Measurements from ENCODE around the gene EHBP1L1. TPM values are rescaled to one million over a fixed set of nuclear protein-coding genes. Genes with fewer than 3 reads are reported as not detected.
A peak's percentile ranks its signal among the peaks of the same experiment; 100 is the strongest.

EHBP1L1 gene
- total RNA-seq, 1 experiment from 2014 or later = 105 TPM

GRCh38 chr11:65593518-65594414 lies 17.9 kb downstream of the EHBP1L1 start:
- H3K4me2 ChIP-seq (ENCODE audit: low read length) = no peak overlapping the region
- POLR2A ChIA-PET = interaction anchor here (0.8 to 1.7 kb wide), 4 partner anchors 19 to 58 kb away, joined by 3 to 5 read pairs (median 4); partner anchors contain the start of gene PCNX3
- peak; percentile 72 for ATAC-seq
- no peaks in the 10 kb centered on the region for H3K9me3 ChIP-seq (ENCODE audit: control insufficient read depth in 1 of 2, insufficient read depth in 1 of 2, low read depth in 1 of 2, low read length in 2 of 2)
- no peaks in the 10 kb centered on the region for H3K79me2 ChIP-seq (ENCODE audit: insufficient read depth, low read length)
- H3K4me3 ChIP-seq (replicated peaks in 1 of 2; ENCODE audit: low read depth in 1 of 2, low read length in 2 of 2) = no peak overlapping the region
- H4K20me1 ChIP-seq (ENCODE audit: insufficient read depth) = no peaks in the 10 kb centered on the region
- no peak for DNase-seq (ENCODE audit: low read depth, low spot score)
- BruUV-seq (replicated peaks) = no TSS peak
- RAD21 ChIA-PET (ENCODE audit: low non-redundant PET in 1 of 2, low total read pairs in 2 of 2, uncharacterized antibody in 2 of 2, unreplicated experiment in 2 of 2) = interaction anchor here (0.7 to 1.0 kb wide), 2 partner anchors 53 kb away, joined by 3 to 5 read pairs; no protein-coding TSS in a partner anchor
- no peak overlapping the region for H2AFZ ChIP-seq (ENCODE audit: low read depth, low read length, poor library complexity, severe bottlenecking)
- intact Hi-C loops (cut with micrococcal nuclease) = no loop called here
- no peaks in the 10 kb centered on the region for H3K27me3 ChIP-seq (ENCODE audit: insufficient read depth, low read length)
- peaks cover 12 to 20% of the 10 kb centered on the region in 2 experiments for H3K4me1 ChIP-seq (ENCODE audit: control insufficient read depth in 1 of 2, insufficient read depth in 2 of 2, low read length in 2 of 2)
- H3K27ac ChIP-seq (ENCODE audit: low read depth, low read length) = peak overlapping the region; percentile 26; the same call in 1 of the 2 replicates
- CTCF ChIA-PET = interaction anchor here (0.6 to 3.5 kb wide), 15 partner anchors 8 to 69 kb away, joined by 3 to 28 read pairs (median 5); partner anchors contain the start of genes EHBP1L1, FAM89B, PCNX3 and RELA
- H3K9ac ChIP-seq (ENCODE audit: low read length) = no peak overlapping the region
- peaks cover 0 to 6% of the 10 kb centered on the region in 2 experiments; a peak in 1 of 4 replicates for H3K36me3 ChIP-seq (ENCODE audit: control insufficient read depth in 1 of 2, insufficient read depth in 2 of 2, low read length in 2 of 2)
- no peaks in the 10 kb centered on the region for H3K9me2 ChIP-seq (ENCODE audit: insufficient read depth)
- TF ChIP-seq ZBTB33 (IDR thresholded peaks at IDR 0.05; ENCODE audit: extremely low read depth, insufficient replicate concordance, low read length) (no peak), POLR2AphosphoS5 (IDR thresholded peaks at IDR 0.05; ENCODE audit: low read depth, low read length) (no peak), CTCF (IDR thresholded peaks at IDR 0.05 in 2 of 3, conservative IDR thresholded peaks at IDR 0.05 in 1 of 3; ENCODE audit: borderline replicate concordance in 1 of 3, insufficient read depth in 1 of 3, low read depth in 2 of 3, low read length in 2 of 3) (peak; percentile 52 to 86 (median 83); a peak in 5 of 6 replicates), RAD21 (IDR thresholded peaks at IDR 0.05; ENCODE audit: low read depth) (peak; percentile 53), ELF1 (IDR thresholded peaks at IDR 0.05; ENCODE audit: borderline replicate concordance, low read depth) (no peak)
